Inferior parietal cortex (tissue), 1 donor: ENCODE results near the gene RNF115.

Source experiments
- DNase-seq: peaks from one replicate; pipeline ENCODE4 v3.0.0-alpha.2; 2016; ENCODE audit errors: extremely low spot score

RNF115 gene

GRCh38 chr1:145701306-145701862 lies 122.5 kb downstream of the RNF115 start:
- no peak for DNase-seq

GRCh38 chr1:145696630-145696960 lies 127.3 kb downstream of the RNF115 start:
- DNase-seq: no peak

- DNase-seq: no peak
Observed at GRCh38 chr1:145695821-145696629, 127.9 kb downstream of the RNF115 start.

- no peak for DNase-seq
Observed at GRCh38 chr1:145692785-145693443, 131.0 kb downstream of the RNF115 start.

GRCh38 chr1:145690587-145691558 lies 133.0 kb downstream of the RNF115 start:
- no peak for DNase-seq

GRCh38 chr1:145689922-145690321 lies 134.0 kb downstream of the RNF115 start:
- no peak for DNase-seq

- no peak for DNase-seq
Observed at GRCh38 chr1:145688924-145689323, 135.0 kb downstream of the RNF115 start.
